ENCODE measurements around the gene SAE1. TPM values are rescaled to one million over a fixed set of nuclear protein-coding genes. Genes with fewer than 3 reads are reported as not detected.

Gene SAE1
- total RNA-seq, 4 donors from 2014 or later = 36.5 to 50.7 (median 49.2) TPM

DNA sequence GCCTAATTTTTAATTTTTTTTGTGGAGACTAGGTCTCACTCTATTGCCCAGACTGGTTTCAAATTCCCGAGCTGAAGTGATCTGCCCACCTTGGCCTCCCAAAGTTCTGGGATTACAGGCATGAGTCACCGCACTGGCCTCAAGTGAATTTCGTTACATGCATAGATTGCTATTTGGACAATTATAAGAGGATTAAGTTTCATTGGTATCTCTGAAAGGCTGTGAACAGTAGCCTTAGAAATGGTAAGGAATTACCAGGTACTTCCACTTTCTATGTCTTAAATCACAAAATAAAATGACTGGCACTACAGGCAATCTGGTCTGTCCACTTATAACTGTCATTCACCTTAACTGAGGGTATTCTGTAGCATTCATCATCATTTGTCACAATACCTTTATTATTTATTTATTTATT lies 122.8 kb downstream of the SAE1 start:
- TF ChIP-seq, protein P1, sequence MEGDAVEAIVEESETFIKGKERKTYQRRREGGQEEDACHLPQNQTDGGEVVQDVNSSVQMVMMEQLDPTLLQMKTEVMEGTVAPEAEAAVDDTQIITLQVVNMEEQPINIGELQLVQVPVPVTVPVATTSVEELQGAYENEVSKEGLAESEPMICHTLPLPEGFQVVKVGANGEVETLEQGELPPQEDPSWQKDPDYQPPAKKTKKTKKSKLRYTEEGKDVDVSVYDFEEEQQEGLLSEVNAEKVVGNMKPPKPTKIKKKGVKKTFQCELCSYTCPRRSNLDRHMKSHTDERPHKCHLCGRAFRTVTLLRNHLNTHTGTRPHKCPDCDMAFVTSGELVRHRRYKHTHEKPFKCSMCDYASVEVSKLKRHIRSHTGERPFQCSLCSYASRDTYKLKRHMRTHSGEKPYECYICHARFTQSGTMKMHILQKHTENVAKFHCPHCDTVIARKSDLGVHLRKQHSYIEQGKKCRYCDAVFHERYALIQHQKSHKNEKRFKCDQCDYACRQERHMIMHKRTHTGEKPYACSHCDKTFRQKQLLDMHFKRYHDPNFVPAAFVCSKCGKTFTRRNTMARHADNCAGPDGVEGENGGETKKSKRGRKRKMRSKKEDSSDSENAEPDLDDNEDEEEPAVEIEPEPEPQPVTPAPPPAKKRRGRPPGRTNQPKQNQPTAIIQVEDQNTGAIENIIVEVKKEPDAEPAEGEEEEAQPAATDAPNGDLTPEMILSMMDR (IDR thresholded peaks at IDR 0.05) = no peak
- DNase-seq (ENCODE audit: low spot score) (no peak), ATAC-seq (ENCODE audit: low FRiP score) (no peak)

GRCh38 chr19:47253970-47254369 lies 123.3 kb downstream of the SAE1 start:
- no peak for DNase-seq (ENCODE audit: low spot score)
- ATAC-seq (ENCODE audit: low FRiP score) = no peak

GRCh38 chr19:47255879-47256692 lies 125.5 kb downstream of the SAE1 start, which contains the start of gene CCDC9:
TSS of gene CCDC9 (plus strand) at chr19:47256525. CDS start at chr19:47258401, 1,876 bp downstream.
- DNase-seq (ENCODE audit: low spot score) (peak; percentile 88), ATAC-seq (ENCODE audit: low FRiP score) (peak; percentile 30)
- TF ChIP-seq, protein P1 (IDR thresholded peaks at IDR 0.05) = no peak

More at GRCh38 chr19:47253970-47254369, 123.3 kb downstream of the SAE1 start:
- TF ChIP-seq, protein P1 (IDR thresholded peaks at IDR 0.05) = no peak

- DNase-seq (ENCODE audit: low spot score) (peak; percentile 100), ATAC-seq (ENCODE audit: low FRiP score) (peak; percentile 84)
- TF ChIP-seq, protein P1 (IDR thresholded peaks at IDR 0.05) = no peak
Observed at GRCh38 chr19:47256693-47257410, 126.2 kb downstream of the SAE1 start.

GRCh38 chr19:47257411-47258169 lies 127.0 kb downstream of the SAE1 start:
- TF ChIP-seq, protein P1 (IDR thresholded peaks at IDR 0.05) = peak in 1 of 3 donors; percentile 2
- no peak for DNase-seq (ENCODE audit: low spot score)
- peak; percentile 22 for ATAC-seq (ENCODE audit: low FRiP score)

DNA sequence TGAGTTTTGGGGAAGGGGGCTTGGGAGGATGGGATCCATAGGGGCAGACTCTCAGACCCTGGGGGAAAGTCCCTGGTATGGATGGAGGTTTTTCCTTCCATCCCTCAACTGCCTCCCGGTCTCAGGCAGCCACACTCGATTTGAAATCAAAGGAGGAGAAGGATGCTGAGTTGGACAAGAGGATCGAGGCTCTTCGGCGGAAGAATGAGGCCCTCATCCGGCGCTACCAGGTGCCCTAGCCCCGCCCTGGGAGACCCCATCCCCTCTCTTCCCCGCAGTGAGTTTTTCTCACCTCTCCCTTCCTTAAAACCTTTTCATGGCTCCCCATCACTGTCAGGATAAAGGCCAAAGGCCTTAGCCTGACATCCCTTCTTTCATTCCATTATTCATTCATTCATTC lies 127.8 kb downstream of the SAE1 start:
- TF ChIP-seq, protein P1 (IDR thresholded peaks at IDR 0.05) = no peak
- ATAC-seq (ENCODE audit: low FRiP score) (no peak), DNase-seq (ENCODE audit: low spot score) (no peak)
